ENCODE results near the gene JAG1.

DNA sequence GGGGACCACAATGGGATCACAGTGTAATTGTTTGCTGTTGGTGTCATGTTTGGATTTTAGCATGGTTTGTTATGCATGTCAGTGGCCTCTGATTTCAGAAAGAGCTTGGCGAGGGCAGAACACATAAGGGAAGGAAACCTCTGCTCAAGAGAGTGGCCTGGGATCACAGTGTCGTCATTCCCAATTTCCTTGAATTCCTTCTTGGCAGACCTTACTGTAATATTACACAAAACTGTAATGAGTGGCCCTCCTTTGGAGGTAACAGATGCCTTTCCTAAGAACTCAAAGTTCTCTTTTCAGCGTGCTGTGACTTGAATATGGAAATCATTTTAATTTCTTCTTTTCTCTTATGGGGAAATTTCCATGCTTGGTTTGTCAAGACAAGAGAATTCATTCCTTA, 46.9 kb downstream of the JAG1 start:
- TF ChIP-seq, protein P1, sequence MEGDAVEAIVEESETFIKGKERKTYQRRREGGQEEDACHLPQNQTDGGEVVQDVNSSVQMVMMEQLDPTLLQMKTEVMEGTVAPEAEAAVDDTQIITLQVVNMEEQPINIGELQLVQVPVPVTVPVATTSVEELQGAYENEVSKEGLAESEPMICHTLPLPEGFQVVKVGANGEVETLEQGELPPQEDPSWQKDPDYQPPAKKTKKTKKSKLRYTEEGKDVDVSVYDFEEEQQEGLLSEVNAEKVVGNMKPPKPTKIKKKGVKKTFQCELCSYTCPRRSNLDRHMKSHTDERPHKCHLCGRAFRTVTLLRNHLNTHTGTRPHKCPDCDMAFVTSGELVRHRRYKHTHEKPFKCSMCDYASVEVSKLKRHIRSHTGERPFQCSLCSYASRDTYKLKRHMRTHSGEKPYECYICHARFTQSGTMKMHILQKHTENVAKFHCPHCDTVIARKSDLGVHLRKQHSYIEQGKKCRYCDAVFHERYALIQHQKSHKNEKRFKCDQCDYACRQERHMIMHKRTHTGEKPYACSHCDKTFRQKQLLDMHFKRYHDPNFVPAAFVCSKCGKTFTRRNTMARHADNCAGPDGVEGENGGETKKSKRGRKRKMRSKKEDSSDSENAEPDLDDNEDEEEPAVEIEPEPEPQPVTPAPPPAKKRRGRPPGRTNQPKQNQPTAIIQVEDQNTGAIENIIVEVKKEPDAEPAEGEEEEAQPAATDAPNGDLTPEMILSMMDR (IDR thresholded peaks at IDR 0.05; ENCODE audit: insufficient read depth, low read length, poor library complexity, severe bottlenecking) = no peak
- no peak for TF ChIP-seq EZH2phosphoT487 (conservative IDR thresholded peaks at IDR 0.05; ENCODE audit: low read length)

Data from SU-DHL-6 (cell line).